Cardiac septum (tissue), 1 donor: ENCODE results near the gene PADI1. TPM values are rescaled to one million over a fixed set of nuclear protein-coding genes. Genes with fewer than 3 reads are reported as not detected.

Experiments used
- DNase-seq: peaks from one replicate; pipeline ENCODE4 v3.0.0-alpha.2; 2020; ENCODE audit warnings: low spot score
- intact Hi-C: fragments of 100-400 bp; cut with DNase I; formaldehyde crosslinking; loops from one replicate; pipeline ENCODE4 v1.14.0; 2022
- total RNA-seq: library from RNA; stranded (reverse); fragmentation: NEBNext Ultra II Directional; extraction: Animal tissue kit (Norgen Biotek cat#: 25700); gene quantifications from one replicate; pipeline ENCODE4 v1.2.1, GENCODE V29; 2021
- donor health status: DM: no; HTN: no; CAD: no.

Gene PADI1
- total RNA-seq, 1 donor from 2014 or later = not detected

DNA sequence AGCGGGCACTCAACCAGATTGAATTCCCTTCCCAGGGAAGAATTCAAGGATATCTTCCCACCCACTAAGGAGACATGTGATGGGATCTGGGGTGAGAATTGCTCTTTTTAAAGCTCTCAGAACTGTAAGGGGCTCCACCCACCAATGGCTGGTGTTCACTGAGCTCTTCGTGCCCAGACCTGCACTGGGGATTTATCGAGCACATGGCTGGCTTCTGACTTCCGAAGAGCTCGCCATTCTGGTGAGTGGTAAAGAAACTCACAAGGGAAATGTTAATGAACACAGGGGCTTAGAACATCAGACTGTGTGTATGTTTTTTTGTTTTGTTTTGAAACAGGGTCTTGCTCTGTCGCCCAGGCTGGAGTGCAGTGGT is 53.8 kb downstream of the PADI1 start:
- DNase-seq = no peak
- intact Hi-C loops = no loop called here

DNA sequence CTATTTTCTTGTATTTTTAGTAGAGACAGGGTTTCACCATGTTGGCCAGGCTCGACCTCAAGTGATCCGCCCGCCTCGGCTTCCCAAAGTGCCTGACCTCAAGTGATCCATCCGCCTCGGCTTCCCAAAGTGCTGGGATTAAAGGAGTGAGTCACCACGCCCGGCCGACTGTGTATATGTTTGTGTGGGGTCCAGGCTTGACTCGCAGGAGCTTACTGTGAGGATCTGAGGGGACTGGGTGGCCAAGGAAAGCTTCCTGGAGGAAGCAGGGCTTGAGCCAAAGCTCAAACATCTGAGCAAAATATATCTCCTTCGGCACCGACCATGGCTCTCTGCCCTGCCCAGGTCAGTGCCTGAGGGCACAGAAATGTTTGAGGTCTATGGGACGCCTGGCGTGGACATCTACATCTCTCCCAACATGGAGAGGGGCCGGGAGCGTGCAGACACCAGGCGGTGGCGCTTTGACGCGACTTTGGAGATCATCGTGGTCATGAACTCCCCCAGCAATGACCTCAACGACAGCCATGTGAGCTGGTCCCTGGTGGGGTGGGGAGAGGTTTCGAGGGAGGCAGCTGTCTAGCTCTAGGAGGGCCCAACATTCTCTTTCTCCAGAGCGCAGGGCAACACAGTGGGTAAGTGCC is 54.4 kb downstream of the PADI1 start:
- intact Hi-C loops = no loop called here
- no peak for DNase-seq

DNA sequence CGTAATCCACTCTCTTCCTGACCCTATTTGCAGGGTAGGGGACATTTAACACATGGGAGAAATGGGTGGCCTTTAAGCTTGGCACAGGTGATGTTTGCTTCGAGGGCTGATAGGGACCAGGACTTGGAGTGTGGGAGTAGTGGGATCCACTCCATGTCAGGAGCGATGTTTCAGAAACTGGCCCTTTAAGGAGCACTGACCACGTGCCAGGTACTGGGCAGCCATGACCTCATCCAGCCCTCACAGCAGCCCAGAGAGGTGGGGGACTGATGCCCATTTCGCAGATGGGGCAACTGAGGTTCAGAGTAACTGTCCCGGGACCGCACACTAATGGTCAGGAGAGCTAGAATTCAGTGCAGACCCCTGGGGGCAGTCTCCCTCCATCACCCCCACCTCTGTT is 55.3 kb downstream of the PADI1 start:
- no peak for DNase-seq
- intact Hi-C loops = no loop called here

DNA sequence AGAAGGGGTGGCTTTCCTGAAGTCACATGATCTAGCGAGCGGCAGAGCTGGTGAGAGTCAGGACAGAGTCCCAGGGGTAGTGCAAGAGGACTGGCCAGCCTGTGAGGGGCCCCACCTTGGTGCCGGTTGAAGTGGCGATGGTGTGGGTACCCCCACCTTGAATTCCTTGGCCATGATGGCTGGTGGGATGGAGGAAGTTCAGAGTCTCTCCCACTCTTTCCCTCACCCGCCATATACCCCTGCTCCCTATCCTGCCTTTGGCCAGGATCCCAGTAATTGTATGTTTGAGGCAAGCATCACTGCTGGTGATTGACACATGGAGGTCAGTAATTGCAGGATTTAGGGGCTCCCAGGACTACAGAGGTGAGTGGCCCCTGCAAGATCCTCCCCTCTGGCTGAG is 55.8 kb downstream of the PADI1 start:
- intact Hi-C loops = no loop called here
- no peak for DNase-seq

DNA sequence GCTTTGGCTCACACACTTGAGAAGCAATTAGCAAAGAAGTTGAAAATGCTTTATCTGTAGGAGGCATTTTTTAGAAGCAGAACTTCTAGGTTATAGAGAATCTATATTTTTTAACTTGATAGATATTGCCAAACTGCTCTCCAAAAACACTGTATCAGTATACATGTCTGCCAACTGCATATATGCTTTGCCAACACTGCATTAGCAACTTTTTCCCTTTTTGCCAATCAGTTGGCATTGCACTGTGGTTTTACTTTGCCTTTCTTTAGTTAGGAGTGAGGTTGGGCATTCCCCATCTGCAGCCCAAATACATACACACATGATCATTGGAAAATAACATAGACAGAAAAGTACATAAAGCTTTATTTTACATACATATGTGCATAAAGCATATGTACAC is 59.0 kb downstream of the PADI1 start:
- intact Hi-C loops = no loop called here
- DNase-seq = no peak

DNA sequence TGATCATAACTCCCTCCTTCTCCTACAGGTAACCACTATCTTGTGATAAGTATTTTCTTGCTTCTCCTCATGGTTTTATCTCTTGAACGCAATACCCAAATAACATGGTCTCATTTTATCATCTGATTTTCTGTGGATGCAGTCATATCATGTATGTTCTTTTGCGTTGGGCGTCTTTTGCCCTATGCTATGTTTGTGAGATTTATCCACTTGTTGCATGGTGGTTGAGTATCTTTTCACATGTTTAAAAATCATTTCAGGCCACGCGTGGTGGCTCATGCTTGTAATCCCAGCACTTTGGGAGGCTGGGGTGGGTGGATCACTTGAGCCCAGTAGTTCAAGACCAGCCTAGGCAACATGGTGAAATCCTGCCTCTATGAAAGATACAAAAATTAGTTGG is 59.5 kb downstream of the PADI1 start:
- intact Hi-C loops = no loop called here
- no peak for DNase-seq

DNA sequence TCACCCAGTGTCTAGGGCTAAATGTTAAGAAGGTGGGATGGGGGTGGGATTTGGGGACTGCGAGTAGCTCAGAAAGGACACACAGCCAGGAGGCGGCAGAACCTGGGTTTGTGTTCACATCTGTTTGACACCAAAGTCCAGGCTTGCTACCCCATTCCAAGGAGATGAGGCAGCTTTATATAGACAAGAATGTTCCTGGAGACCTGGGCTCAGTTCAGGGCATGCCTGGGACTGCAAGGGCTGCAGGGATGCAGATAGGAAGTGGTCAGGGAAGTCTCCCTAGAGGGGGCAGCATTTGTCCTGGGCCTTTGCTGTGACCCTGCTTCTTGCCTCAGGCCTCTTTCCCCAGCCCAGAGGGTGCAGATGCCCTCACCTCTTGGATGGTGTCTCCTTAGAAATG is 60.2 kb downstream of the PADI1 start:
- intact Hi-C loops = no loop called here
- DNase-seq = no peak

DNA sequence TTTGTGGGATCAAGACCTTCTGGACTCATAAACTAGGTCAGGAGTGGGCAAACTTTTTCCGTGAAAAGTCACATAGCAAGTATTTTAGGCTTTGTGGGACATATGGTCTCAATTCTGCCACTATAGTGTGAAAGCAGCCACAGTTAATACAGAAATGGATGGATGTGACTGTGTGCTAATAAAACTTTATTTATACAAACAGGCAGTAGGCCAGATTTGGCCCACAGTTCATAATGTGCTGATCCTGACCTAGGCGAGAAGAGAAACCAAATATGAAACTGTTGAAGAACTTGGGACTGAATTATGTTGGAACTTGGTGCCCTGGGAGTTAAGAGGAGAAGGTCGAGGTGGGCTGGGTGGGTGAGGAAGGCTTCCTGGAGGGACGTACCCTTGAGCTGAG is 61.0 kb downstream of the PADI1 start:
- intact Hi-C loops = no loop called here
- no peak for DNase-seq

DNA sequence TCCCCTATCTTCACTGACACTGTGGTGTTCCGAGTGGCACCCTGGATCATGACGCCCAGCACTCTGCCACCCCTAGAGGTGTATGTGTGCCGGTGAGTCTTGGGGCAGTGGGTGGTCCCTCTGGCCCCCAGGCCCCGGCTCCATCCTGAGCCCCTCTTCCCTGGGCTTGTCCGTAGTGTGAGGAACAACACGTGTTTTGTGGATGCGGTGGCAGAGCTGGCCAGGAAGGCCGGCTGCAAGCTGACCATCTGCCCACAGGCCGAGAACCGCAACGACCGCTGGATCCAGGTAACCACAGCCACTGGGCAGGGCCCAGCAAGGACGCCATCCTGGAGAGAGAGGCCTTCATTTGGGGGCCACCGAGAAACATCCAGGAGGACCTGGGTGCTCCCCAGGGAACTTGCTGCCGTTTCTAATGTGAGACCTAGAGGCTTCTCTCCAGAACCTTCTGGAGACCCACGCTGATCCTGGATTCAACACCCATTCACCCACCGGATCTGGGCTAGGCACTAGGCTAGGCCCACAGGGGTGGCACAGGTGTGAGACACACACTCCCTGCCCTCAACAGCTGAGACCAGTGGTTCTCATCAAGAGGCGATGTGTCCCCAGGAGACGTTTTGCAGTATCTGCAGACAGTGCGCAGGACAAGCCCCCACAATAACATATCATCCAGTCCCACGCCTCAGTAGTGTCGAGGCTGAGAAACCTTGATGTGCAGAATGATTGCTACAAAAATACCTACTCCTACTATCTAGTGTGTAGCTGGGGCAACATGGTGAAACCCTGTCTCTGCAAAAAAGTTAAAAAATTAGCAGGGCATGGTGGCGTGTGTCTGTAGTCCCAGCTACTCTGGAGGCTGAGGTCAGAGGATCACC is 66.2 kb downstream of the PADI1 start:
- intact Hi-C loops = no loop called here
- DNase-seq = peak; percentile 43

DNA sequence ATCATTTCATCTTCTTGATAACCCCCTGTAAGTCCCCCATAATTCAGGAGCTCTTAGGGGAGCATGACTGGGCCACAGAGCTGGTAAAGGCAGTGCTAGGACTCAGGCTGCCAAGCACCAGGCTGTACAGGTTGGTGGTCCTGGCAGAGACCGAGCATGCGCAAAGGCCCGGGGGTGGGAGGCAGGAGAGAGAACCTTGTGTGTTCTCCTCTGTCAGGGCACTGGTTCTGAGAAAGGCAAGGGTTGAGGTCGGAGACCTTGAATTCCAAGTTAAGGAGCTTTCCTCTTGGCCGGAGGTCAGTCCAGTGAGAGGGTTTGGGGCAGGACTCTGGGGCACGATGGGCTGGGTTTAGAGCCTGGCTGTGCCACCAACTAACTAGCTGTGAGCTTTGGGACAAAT is 67.1 kb downstream of the PADI1 start:
- intact Hi-C loops = no loop called here
- no peak for DNase-seq

DNA sequence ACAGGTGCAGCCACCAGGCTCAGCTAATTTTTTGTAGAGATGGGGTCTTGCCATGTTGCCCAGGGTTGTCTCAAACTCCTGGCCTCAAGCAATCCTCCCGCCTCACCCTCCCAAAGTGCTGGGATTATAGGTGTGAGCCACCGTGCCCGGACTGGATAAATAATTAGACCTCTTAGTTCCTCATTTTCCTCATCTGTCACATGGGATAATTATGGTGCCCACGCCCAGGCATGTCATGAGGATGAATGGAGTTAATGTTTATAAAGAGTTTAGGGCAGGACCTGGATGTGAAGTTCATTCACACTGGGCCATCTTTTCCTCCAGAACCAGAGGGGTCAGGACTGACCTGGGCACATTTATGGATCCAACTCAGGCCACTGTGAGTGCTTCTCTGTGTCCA is 67.7 kb downstream of the PADI1 start:
- intact Hi-C loops = no loop called here
- DNase-seq = peak; percentile 4

DNA sequence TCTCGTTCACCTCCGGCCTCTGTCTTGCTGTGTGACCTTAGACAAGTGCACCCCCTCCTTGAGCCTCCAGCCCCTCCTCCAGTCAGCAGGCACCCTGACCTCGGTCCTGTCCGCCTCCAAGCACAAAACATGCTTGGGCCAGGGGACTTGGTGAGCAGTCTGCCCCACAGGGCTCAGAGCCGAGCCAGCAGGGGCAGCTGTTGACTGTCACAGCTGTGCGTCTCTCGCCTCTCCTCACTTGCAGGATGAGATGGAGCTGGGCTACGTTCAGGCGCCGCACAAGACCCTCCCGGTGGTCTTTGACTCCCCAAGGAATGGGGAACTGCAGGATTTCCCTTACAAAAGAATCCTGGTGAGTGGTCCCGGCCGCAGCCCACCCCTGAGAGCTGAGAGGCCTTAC is 68.2 kb downstream of the PADI1 start:
- intact Hi-C loops = no loop called here
- DNase-seq = peak; percentile 63

DNA sequence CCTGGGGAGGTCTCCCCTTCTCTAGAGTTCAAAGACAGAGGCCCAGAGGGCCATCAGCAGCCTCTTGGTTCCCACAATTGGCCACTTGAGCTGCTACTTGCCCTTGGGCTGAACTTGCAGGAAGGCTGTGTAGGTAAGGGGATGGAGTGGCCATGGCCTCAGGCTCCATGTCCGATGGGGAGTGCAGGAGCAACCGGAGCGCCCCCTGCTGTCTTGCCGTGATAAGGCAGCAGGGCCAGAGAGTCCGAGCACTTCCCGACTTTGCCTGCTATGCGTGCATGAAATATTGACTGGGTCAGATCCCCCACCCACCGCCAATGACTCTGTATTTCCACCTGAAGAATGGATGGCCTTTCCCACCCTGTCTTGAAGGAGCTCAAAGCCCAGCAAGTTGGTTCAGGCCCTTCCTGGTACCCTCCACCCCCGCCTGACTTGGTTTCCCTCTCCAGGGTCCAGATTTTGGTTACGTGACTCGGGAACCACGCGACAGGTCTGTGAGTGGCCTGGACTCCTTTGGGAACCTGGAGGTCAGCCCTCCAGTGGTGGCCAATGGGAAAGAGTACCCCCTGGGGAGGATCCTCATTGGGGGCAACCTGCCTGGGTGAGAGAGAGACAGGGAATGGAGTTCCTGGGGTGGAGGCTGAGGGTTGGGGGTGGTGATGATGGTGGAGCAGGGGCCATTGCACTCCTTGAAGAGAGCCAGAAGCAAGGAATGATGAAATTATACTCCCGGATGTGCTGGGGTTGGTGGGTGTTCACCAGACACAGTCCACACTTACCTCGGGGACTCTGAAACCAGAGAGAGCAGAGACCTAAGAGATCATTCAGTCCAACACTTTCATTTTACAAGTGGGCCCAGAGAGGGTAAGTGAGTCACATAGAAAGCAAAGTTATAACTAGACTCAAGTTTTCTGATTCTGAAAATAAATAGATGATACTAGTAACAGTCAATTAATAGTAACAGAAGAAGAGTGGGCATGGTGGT is 69.5 kb downstream of the PADI1 start:
- peak; percentile 81 for DNase-seq
- intact Hi-C loops = no loop called here

DNA sequence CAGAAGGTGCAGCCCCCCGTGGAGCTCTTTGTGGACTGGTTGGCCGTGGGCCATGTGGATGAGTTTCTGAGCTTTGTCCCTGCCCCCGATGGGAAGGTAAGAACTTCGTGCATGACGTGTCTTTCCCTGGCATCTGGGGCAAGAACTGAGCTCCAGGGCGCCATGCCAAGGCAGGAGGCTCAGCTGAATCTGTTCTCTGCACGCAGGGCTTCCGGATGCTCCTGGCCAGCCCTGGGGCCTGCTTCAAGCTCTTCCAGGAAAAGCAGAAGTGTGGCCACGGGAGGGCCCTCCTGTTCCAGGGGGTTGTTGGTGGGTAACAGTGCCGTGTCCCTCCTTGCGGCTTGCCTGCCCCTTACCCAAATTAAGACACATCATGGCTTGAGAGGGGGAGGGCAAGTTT is 71.6 kb downstream of the PADI1 start:
- peak; percentile 87 for DNase-seq
- intact Hi-C loops = no loop called here

DNA sequence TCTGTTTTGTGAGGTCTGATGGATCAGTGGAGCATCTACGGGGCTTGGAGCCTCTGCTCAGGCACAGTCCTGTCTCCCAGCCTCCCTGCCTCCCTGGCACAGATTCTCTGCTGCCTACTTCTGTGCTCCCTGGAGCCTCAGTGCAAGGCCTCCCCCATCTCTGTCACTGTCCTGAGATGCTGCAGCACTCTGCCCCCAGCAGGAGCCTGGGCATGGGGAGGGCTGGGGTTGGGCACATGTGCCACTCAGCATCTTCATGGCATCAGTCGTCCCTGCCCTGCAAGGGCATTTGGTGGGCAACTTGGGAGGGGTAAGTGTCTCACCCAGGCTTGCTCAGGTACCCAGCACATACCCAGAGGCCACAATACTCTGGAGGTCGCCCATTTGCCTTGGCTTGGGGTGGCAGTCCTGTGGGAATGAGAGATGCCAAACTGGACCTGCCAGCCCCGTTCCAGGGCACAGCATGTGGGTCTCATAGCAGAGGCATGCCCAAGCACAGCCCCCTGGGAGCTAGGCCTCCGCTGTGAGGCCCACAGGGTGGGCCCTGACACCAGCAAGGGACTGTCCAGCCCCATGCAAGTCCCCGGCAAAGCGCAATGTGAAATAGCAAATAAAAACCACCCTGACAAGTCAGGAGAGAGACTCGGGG is 72.7 kb downstream of the PADI1 start:
- intact Hi-C loops = no loop called here
- DNase-seq = no peak

DNA sequence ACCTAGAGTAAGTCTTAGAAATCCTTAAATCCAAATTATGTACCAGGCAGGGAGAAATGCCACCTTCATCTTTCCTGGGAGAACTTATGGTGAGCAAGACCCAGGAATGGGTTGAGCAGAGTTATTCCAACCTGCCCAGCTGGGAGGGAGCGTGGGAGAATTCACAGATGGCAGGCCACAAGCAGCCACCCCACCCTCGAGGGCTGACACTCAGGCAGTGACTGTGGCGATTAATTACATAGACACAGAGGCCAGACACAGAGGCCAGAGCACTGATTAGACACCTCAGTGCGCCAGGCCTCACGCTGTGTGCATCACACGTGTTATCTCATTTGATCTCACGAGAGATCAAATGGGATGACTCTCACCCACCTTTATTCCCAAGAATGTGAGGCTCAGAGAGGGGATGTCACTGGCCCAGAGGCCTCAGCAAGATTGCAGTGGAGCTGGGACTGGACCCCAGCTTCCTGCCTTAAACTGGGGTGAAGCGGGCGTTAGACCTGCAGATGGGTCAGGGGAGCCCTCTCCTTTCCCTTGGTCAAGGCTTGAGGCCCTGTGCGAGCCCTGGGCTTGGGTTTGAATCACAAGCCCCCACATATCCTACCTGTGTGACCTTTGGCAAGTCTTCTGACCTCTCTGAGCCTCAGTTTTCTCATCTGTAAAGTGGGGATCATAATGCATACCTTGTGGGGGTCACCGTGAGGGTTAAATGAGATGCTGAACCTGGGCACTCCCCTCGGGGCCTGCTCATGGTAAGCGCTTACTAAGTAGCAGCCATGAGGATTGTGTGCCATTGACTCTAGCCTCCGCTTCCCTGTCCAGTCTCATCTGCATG is 74.3 kb downstream of the PADI1 start:
- intact Hi-C loops = no loop called here
- DNase-seq = no peak

DNA sequence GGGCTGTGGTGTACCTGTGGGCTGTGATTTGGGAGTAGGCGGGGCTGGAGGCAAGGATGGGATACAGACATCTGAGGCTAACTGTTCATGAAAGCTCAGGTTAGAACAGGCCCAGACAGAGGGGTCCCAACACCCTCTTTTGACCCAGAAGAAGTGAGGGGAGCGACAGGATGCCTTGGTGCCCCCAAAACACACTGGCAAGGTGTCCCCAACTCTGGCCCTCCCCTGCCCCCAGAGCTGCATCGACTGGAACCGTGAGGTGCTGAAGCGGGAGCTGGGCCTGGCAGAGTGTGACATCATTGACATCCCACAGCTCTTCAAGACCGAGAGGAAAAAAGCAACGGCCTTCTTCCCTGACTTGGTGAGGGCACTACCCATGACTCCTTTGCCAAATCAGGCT is 75.5 kb downstream of the PADI1 start:
- intact Hi-C loops = no loop called here
- DNase-seq = no peak

DNA sequence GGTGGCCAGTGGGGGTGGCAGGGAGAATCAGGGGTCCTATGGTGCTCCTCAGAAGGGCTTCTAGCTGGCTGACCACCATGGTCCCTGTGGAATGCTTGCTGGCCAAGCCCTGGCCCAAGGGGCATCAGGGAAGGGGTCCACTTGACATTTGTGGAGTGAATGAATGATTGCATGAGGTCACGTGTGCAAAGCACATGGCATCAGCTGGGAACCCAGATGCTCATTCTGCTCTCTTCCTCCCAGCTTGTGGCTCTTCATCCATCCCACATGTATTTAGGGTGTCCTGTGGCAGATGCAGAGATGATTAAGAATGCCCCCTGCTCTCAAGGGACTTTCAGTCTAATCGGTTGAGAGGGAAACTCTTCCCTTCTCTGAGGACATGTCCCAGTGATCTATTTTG is 76.0 kb downstream of the PADI1 start:
- DNase-seq = no peak
- intact Hi-C loops = no loop called here

DNA sequence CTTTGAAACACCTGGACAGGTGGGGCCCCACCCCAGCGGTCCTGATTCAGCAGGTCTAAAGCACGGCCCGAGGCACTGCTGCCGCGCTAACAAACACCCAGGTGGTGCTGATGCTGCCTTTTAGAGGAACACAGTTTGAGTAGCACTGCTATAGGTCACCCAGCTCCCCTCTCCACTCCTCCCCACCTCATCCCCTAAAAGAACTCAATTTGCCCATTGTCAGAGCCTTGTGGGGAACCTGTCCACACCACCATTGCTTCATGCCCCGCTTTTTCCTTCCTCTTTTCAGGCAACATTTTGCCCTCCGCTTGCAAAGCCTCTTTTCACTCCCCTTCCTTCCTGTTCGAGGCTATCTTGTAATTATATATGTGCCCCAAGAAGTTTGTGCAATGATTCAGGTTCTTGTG is 76.8 kb downstream of the PADI1 start:
- peak; percentile 79 for DNase-seq
- intact Hi-C loops = no loop called here
